Ramos (cell line): ENCODE results near the gene FOXF1.

Experiments used
- in situ Hi-C: fragments of 300-500 bp; cut with MboI; formaldehyde crosslinking; loops from one replicate; pipeline ENCODE4 v1.14.3; 2022; ENCODE audit warnings: low sequenced_read_pairs; ENCODE audit not compliant: unreplicated experiment

FOXF1 gene

GRCh38 chr16:86502856-86503748 lies 7.2 kb upstream of the FOXF1 start:
- in situ Hi-C loops = no loop called here

GRCh38 chr16:86503830-86504229 lies 6.5 kb upstream of the FOXF1 start:
- in situ Hi-C loops = no loop called here

GRCh38 chr16:86504315-86505184 lies 5.8 kb upstream of the FOXF1 start:
- in situ Hi-C loops = no loop called here

GRCh38 chr16:86505185-86505898 lies 5.0 kb upstream of the FOXF1 start:
- in situ Hi-C loops = no loop called here

GRCh38 chr16:86505899-86506864 lies 4.1 kb upstream of the FOXF1 start:
- in situ Hi-C loops = no loop called here

- in situ Hi-C loops = no loop called here
Measured at GRCh38 chr16:86507173-86508027, 2.9 kb upstream of the FOXF1 start.

GRCh38 chr16:86508028-86508946 lies 2.0 kb upstream of the FOXF1 start:
- in situ Hi-C loops = no loop called here

- in situ Hi-C loops = no loop called here
Measured at GRCh38 chr16:86508947-86509758, 1.2 kb upstream of the FOXF1 start.

GRCh38 chr16:86509759-86510464 lies 415 bp upstream of the FOXF1 start:
- in situ Hi-C loops = loop anchor here (10.0 kb wide), 2 partner anchors 435 to 695 kb away; no protein-coding TSS in a partner anchor

- in situ Hi-C loops = loop anchor here (10.0 kb wide), 2 partner anchors 437 to 697 kb away; no protein-coding TSS in a partner anchor
Measured at GRCh38 chr16:86511317-86512161, 1.2 kb downstream of the FOXF1 start.

GRCh38 chr16:86512301-86512859 lies 2.1 kb downstream of the FOXF1 start:
- in situ Hi-C loops = loop anchor here (10.0 kb wide), 2 partner anchors 438 to 698 kb away; no protein-coding TSS in a partner anchor

DNA sequence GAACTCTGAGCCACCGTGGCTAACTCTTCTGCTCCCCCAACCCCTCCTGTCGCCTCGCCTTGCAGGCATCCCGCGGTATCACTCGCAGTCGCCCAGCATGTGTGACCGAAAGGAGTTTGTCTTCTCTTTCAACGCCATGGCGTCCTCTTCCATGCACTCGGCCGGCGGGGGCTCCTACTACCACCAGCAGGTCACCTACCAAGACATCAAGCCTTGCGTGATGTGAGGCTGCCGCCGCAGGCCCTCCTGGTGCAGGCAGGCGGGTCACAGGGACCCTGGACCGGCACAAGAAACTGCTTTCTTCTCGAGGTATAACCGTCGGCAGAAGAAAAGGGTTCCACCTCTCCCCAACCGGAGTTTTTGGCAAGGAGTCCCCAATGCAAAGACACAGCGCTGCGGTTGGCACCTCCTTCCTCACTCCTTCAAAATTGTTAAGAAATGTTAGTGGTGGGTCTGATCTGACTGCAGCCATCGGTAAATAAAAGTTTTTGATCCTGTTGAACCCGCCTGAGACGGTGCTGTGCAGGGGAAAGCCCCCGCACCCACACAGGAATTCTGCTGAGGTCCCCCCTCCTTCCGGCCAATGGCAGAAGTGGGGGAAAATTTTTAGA lies 2.6 kb downstream of the FOXF1 start:
- in situ Hi-C loops = loop anchor here (10.0 kb wide), 2 partner anchors 438 to 698 kb away; no protein-coding TSS in a partner anchor

DNA sequence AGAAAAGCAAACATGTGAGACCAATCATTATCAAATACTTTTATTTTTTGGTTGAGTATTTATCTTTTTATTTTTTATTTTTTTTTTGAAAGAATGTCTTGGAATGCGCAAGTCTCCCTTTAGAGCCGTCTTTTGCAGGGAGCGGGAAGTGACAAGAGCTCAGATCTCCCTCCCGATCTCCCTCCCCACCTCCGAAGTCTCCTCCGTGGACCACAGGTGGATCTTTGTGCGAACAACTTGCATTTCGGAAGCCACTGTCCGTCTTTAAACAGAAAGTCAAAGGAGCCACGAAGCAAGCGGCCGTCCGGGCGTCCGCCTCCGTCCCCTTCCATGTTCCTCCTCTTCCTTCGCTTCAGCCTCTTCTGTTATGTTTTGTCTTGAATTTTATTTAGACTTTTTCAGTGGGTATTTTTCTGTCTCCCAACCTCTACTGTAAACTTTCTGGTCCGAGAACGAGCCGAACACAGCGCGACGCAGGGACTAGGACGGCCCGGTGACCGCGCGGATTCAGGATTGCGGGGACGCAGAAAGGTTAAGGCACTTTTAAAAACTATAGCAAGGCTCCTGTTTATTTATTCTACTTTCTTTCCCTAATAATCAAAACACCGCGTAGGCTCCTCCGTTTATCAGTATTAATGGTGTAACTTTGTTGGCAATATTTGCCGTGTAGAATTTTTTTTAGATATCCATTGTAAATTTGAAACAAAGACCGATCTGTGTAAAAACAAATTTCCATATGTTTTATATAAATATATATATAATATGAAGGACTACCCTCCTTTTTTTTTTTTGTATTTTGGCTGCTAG lies 3.3 kb downstream of the FOXF1 start:
- in situ Hi-C loops = loop anchor here (10.0 kb wide), 2 partner anchors 439 to 699 kb away; no protein-coding TSS in a partner anchor
